NK-92 (cell line): ENCODE measurements around the gene UBL5.
"Not testable (repeated sequence)": the region's sequence is repeated elsewhere in the genome, so short reads cannot be mapped to it uniquely, and the experiment has no call there.

Experiments used
- DNase-seq: peaks from one replicate; lab custom pipeline; 2025; ENCODE audit not compliant: unreplicated experiment; lab: John Stamatoyannopoulos, UW

UBL5 gene

DNA sequence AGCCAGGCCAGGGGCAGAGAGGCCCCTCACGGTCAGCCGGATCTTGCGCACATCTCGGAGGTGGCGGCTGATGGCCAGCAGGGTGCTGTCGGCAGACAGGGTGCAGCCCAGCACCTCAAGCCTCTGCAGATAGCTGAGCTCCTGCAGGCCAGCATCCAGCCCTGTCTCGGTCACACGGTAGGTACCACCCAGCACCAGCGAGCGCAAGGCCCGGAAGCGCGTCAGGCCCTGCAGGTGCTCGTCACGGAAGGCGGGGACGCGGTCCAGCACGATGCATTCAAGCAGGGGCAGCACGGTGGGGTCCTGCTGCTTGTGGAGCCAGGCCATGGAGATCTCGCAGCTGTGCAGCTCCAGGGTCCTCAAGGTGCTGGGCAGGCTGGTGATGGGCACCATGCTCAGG, 16.6 kb upstream of the UBL5 start:
- no peak for DNase-seq

DNA sequence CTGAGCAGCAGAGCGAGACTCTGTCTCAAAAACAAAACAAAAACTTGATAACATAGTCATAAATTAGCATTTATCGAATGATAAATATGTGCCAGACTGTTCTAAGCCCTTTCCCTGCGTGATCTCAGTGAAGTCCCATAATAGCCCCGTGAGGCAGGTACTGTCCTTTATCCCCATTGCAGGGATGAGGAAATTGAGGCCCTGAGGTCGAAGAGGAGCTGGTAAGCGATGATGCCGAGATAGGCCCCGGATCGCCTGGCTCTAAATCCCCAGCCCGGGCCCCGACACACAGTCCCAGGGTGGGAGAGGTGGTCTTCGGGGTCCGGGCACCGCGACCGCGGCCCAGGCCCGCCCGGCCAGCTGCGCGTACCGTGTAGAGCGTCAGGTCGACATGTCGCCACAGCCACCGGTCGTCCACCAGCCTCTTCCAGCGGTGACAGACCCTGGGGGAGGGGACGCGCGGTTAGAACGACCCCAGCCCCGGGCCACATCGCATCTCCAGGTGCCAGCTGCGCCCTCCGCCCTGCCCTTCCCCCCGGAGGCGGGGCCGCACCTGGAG, 9.5 kb upstream of the UBL5 start:
- DNase-seq: no peak

DNA sequence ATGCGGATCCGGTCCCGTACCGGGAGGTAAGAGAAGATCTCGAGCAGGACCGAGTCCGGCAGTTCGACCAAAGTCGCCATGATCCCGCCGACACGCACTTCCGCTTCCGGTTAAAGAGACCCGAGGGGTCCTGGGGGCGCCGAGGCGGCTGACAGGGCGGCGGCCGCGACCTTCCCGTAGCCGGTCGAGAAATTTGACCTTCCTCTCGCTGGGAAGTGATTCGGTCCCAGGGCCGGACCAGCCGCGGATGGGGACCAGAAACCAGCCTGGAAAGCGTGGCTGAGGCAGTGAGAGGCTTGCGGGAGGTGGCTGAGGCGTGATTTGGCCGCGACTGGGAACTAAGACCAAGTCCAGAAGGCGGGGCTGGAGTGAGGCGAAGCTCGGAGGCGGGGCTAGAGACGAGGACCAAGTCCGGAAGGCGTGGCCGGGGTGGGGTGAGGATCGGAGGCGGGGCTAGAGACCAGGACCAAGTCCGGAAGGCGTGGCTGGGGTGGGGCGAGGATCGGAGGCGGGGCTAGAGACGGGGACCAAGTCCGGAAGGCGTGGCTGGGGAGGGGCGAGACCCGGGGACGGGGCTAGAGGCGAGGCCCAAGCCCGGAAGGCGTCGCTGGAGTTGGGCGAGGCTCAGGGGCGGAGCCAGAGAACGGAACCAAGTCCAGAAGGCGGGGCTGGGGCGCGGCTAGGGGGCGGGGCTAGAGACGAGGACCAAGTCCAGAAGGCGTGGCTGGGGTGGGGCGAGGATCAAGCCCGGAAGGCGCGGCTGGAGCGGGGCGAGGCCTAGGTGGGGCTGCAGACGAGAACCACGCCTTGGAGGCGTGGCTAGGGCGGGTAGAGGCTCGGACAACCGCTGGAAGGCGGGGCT, 8.8 kb upstream of the UBL5 start, which contains the start of gene FBXL12:
Gene FBXL12, minus strand, starts transcription at position 346 of the 862 bp plus-strand sequence. Its CDS starts 266 bp downstream, at position 80.
- DNase-seq: peak; percentile 100

- DNase-seq: no peak
Measured at GRCh38 chr19:9819596-9819909, 8.2 kb upstream of the UBL5 start.

DNA sequence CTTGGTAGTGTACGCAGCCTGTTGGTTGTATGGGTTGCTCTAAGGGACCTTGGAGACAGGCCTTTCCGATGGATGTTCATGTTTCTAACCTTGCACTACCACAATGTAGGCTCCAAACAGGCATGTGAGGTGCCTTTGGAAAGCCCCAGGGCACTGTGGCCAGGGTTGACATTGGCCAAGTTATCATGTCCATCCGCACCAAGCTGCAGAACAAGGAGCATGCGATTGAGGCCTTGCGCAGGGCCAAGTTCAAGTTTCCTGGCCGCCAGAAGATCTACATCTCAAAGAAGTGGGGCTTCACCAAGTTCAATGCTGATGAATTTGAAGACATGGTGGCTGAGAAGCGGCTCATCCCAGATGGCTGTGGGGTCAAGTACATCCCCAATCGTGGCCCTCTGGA, 7.7 kb upstream of the UBL5 start:
- DNase-seq: not testable (repeated sequence)

- no peak for DNase-seq
Measured at GRCh38 chr19:9823816-9824215, 3.9 kb upstream of the UBL5 start.

GRCh38 chr19:9828551-9829063, 889 bp downstream of the UBL5 start:
- no peak for DNase-seq

- DNase-seq: no peak
Measured at GRCh38 chr19:9834307-9834725, 6.6 kb downstream of the UBL5 start.

DNA sequence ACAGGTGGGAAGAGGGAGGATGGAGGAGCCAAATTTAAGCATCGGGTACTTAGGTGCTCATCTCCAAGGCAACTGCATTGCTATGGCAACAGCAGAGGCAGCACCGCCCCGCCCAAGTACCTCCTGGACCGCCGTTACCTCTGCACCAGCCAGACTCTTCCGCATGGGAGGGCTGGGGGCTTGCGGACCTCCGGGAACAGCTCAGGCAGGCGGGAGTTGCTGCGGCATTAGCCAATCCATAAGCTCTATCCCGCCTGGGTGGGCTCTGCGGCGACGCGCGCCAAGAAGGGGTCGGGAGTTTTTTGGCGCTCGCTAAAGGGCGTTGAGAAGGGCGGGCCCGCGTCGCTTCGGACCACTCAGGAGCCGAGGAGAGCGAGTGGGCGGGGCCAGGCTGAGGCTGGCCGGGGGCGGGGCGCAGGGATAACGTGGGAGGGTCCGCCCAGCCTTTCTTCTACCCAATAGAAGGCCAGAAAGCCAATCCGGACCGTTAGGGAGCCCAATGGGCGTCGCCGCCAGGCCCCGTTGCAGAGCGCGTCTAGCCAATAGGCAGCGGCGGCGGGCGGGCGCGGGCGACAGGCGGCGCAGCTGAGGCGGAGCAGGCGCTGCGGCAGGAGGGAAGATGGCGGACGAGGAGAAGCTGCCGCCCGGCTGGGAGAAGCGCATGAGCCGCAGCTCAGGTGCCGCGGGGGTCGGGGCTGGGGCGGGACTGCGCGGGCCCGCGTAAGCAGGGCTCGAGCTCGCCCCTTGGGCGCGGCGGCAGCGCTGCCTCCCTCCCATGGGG, 7.2 kb downstream of the UBL5 start, which contains the start of gene PIN1:
Gene PIN1, plus strand, starts transcription at position 593 of the 781 bp plus-strand sequence. Its CDS starts 27 bp downstream, at position 620.
- DNase-seq: peak; percentile 93

DNA sequence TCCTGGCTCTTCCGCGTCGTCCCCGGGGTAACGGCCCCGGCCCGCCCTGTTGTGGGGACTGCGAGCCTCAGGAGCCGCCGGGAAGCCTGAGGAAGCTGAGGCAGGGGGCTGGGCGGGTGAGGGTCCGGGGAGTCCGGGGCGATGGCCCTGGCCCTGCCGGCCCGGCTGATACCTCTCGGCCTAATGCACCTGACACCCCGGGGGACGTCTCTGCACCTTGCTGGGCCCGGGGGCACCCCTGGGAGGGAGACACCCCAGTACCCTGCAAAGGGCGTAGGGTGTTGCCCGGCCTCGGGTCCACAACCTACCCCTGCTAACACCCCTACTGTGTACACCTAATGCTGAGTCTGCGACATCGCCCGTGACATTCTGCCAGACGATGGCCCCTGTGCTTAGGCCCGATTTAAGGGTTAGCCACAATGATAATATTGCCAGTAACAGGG, 7.8 kb downstream of the UBL5 start:
- DNase-seq: no peak

DNA sequence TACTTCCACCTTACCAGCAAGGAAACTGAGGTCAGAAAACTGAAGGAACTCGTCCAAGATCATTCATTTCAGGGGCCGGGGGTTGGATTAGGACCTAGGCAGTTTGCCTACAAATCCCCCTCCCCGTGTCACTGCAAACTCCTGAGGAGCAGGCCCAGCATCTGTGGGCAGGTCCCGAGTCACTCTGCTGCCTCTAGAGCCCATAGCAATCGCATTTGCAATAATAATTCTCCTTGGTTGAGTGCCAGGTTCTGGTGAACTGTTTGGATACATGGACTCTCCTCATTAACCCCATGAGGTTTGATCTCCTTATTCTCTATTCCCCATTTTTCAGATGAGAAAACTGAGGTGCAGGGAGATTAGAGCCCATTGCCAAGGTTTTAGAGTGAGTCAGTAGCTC, 8.3 kb downstream of the UBL5 start:
- no peak for DNase-seq

DNA sequence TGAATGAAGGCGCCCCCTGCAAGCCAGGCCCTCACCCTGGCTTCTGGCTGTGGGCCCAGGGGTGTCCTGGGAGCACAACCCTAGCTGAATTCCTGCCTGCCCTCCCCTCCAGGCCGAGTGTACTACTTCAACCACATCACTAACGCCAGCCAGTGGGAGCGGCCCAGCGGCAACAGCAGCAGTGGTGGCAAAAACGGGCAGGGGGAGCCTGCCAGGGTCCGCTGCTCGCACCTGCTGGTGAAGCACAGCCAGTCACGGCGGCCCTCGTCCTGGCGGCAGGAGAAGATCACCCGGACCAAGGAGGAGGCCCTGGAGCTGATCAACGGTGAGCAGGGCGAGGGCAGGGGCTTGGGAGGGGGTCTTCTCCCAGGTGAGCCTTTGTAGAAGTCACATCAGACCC, 10.6 kb downstream of the UBL5 start:
- DNase-seq: no peak

- DNase-seq: no peak
Measured at GRCh38 chr19:9839415-9839814, 11.7 kb downstream of the UBL5 start.

GRCh38 chr19:9842834-9843625, 15.3 kb downstream of the UBL5 start:
- no peak for DNase-seq

DNA sequence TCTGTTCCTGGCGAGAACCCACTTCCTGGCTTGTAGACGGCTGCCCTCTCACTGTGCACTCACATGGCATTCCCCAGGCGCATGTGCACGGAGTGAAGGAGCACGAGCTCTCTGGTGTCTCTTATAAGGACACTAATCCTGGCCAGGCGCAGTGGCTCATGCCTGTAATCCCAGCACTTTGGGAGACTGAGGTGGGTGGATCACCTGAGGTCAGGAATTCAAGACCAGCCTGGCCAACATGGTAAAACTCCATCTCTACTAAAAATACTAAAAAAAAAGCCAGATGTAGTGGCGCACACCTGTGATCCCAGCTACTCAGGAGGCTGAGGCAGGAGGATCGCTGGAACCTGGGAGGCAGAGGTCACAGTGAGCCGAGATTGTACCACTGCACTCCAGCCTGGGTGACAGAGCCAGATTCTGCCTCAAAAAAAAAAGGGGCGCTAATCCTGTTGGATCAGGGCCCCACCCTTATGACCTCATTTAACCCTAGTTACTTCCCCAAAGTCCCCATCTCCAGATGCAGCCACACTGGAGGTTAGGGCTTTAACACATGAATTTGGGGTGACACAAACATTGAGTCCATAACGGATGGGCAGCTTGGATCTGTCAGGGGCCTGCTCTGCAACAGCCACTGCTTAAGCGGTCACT, 16.0 kb downstream of the UBL5 start:
- not testable (repeated sequence) for DNase-seq

GRCh38 chr19:9847087-9847671, 19.5 kb downstream of the UBL5 start:
- no peak for DNase-seq

GRCh38 chr19:9848060-9848459, 20.3 kb downstream of the UBL5 start:
- no peak for DNase-seq

DNA sequence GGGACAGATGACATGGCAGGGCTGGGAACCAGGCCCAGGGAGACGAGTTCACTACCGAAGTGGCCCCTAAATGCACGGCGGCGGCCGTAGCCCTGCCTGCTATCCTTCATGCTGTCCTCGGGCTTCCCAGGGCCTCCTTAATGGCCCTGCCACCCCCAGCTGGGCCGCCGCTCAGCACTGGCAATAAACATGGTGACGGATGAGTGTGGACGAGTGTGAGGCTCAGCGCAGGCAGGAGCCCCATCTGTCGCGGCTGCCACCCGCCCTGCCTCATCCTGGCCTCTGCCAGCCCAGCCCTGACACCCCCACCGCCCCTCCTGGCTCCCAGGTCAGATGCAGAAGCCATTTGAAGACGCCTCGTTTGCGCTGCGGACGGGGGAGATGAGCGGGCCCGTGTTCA, 21.0 kb downstream of the UBL5 start:
- DNase-seq: no peak

GRCh38 chr19:9849791-9850190, 22.1 kb downstream of the UBL5 start:
- no peak for DNase-seq
